ENCODE measurements around the gene TASP1.

GRCh38 chr20:13402171-13402760, 236.5 kb downstream of the TASP1 start:
- TF ChIP-seq CTCF (IDR thresholded peaks at IDR 0.05) (no peak), POLR2A (IDR thresholded peaks at IDR 0.05; ENCODE audit: low read depth) (no peak), EP300 (IDR thresholded peaks at IDR 0.05) (no peak)

Measured in esophagus muscularis mucosa (tissue), 4 donors.